Testis (tissue), 3 donors: Measurements from ENCODE around the gene SLC35F5. TPM values are rescaled to one million over a fixed set of nuclear protein-coding genes. Genes with fewer than 3 reads are reported as not detected.

Experiments
- DNase-seq: peaks from one replicate; pipeline ENCODE4 v3.0.0-alpha.2; 2019
- H3K27ac ChIP-seq, 2 donors: fragments of 200-600 bp; sonication (generic); one replicate each; pipeline ENCODE4 v1.5.1; 2019
- H3K27me3 ChIP-seq: fragments of 200-600 bp; sonication (generic); one replicate; pipeline ENCODE4 v1.5.1; 2019
- H3K36me3 ChIP-seq: fragments of 200-600 bp; sonication (generic); one replicate; pipeline ENCODE4 v1.5.1; 2017; ENCODE audit warnings: low read depth; ENCODE audit errors: missing control alignments
- H3K4me1 ChIP-seq: fragments of 200-600 bp; sonication (generic); one replicate; pipeline ENCODE4 v1.5.1; 2019
- H3K4me3 ChIP-seq, 2 donors: fragments of 200-600 bp; sonication (generic); one replicate each; pipeline ENCODE4 v1.5.1; 2017 to 2019
- H3K9me3 ChIP-seq: fragments of 200-600 bp; sonication (generic); one replicate; pipeline ENCODE4 v1.5.1; 2017
- CTCF ChIP-seq, 3 experiments: fragments of 450-650 bp in 2 of 3; fragments of 200-600 bp in 1 of 3; sonication (generic) in 1 of 3; IDR thresholded peaks; one replicate each; pipeline ENCODE4 v1.5.1; 2016 to 2019; ENCODE audit warnings: antibody characterized with exemption in 3 of 3, mild to moderate bottlenecking in 2 of 3, moderate library complexity in 1 of 3
- POLR2A ChIP-seq: fragments of 450-650 bp; IDR thresholded peaks from one replicate; pipeline ENCODE4 v1.6.1; 2017; ENCODE audit warnings: antibody characterized with exemption, mild to moderate bottlenecking, moderate library complexity
- WGBS, 2 donors: methylation state at CpG; one replicate each; pipeline ENCODE4 v1.1.5; 2018; 5-methylcytosine and 5-hydroxymethylcytosine counted together
- intact Hi-C: fragments of 100-400 bp; cut with DNase I; formaldehyde crosslinking; loops from one replicate; pipeline ENCODE4 v1.15.1; 2023; ENCODE audit warnings: low total_unique reads
- polyA plus RNA-seq: library from polyadenylated mRNA; stranded (reverse); fragments of 350-450 nt; fragmentation: Illumina TruSeq; extraction: RNeasy Lipid Tissue Mini Kit (QIAGEN cat#74804); gene quantifications from one replicate; pipeline ENCODE4 v1.2.3, GENCODE V29; 2014; ENCODE audit warnings: low read depth, low replicate concordance; ENCODE audit not compliant: insufficient read depth
- total RNA-seq, 2 donors: library from RNA; depleted of rRNA; stranded (reverse); fragments of >200 nt; gene quantifications; one replicate each; pipeline ENCODE4 v1.2.3, GENCODE V29; 2016

The SLC35F5 gene
- total and polyA plus RNA-seq, 3 donors from 2014 or later: 62.1 to 110 (median 102) TPM

GRCh38 chr2:113795405-113795920 lies 39.0 kb upstream of the SLC35F5 start:
- intact Hi-C loops: no loop called here
- no peak for TF ChIP-seq CTCF (IDR thresholded peaks at IDR 0.05)
- TF ChIP-seq POLR2A: no peak
- Histone ChIP-seq H3K36me3 (no peaks in the 10 kb centered on the region), H3K27me3 (no peaks in the 10 kb centered on the region), H3K4me1 (peaks cover 7% of the 10 kb centered on the region), H3K27ac (no peak overlapping the region), H3K9me3 (no peaks in the 10 kb centered on the region), H3K4me3 (no peak overlapping the region)
- no peak for DNase-seq
- 44 to 47% methylated on average over 3 of the region's 3 CpGs for WGBS, 2 donors

GRCh38 chr2:113791697-113792590 lies 35.5 kb upstream of the SLC35F5 start:
- no peaks in the 10 kb centered on the region for H3K36me3 ChIP-seq
- TF ChIP-seq CTCF (IDR thresholded peaks at IDR 0.05) (no peak), POLR2A (no peak)
- no peak overlapping the region for H3K4me3 ChIP-seq
- H3K9me3 ChIP-seq: no peaks in the 10 kb centered on the region
- no peak overlapping the region for H3K27ac ChIP-seq
- H3K27me3 ChIP-seq: no peaks in the 10 kb centered on the region
- no peak for DNase-seq
- peaks cover 7% of the 10 kb centered on the region for H3K4me1 ChIP-seq
- WGBS, 2 donors: 66 to 69% methylated on average over 5 of the region's 5 CpGs
- intact Hi-C loops: no loop called here

GRCh38 chr2:113784823-113785744 lies 28.6 kb upstream of the SLC35F5 start:
- H3K4me1 ChIP-seq: no peaks in the 10 kb centered on the region
- intact Hi-C loops: no loop called here
- TF ChIP-seq CTCF (IDR thresholded peaks at IDR 0.05) (no peak), POLR2A (no peak)
- DNase-seq: no peak
- H3K4me3 ChIP-seq: no peak overlapping the region
- no peak overlapping the region for H3K27ac ChIP-seq
- no peaks in the 10 kb centered on the region for H3K36me3 ChIP-seq
- H3K27me3 ChIP-seq: no peaks in the 10 kb centered on the region
- 47 to 64% methylated on average over 8 of the region's 8 CpGs for WGBS, 2 donors
- no peaks in the 10 kb centered on the region for H3K9me3 ChIP-seq

DNA sequence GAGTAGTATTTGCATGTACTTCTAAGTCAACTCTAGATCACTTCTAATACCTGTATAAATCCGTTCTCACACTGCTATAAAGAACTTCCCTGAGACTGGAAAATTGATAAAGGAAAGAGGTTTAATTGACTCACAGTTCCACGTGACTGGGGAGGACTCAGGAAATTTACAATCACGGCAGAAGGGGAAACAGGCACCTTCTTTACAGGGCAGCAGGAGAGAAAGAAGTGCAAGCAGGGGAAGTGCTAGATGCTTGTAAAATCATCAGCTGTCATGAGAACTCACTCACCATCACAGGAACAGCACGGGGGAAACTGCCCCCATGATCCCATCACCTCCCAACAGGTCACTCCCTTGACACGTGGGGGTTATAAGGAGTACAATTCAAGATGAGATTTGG lies 24.0 kb upstream of the SLC35F5 start:
- H3K4me1 ChIP-seq: no peaks in the 10 kb centered on the region
- TF ChIP-seq CTCF (IDR thresholded peaks at IDR 0.05): no peak
- TF ChIP-seq POLR2A: no peak
- H3K27me3 ChIP-seq: no peaks in the 10 kb centered on the region
- no peaks in the 10 kb centered on the region for H3K36me3 ChIP-seq
- no peak overlapping the region for H3K4me3 ChIP-seq
- WGBS, 2 donors: 38 to 43% methylated on average over 5 of the region's 5 CpGs
- H3K9me3 ChIP-seq: no peaks in the 10 kb centered on the region
- H3K27ac ChIP-seq: no peak overlapping the region
- intact Hi-C loops: no loop called here
- no peak for DNase-seq
